CD14-positive monocyte (primary cell): ENCODE measurements around the gene RPL27A. TPM values are rescaled to one million over a fixed set of nuclear protein-coding genes. Genes with fewer than 3 reads are reported as not detected.

ENCODE experiments used
- DNase-seq, 3 donors: peaks; one replicate each; pipeline ENCODE4 v3.0.0-alpha.2; 2011 to 2022
- H2AFZ ChIP-seq: 2 replicates; pipeline ENCODE4 v1.6.0; 2012; ENCODE audit warnings: mild to moderate bottlenecking, low read depth, low read length, inconsistent platforms; ENCODE audit not compliant: insufficient read depth, poor library complexity, severe bottlenecking
- H3K27ac ChIP-seq, 2 donors: 1 replicate in 1 of 2; 2 replicates in 1 of 2; pipeline ENCODE4 v1.5.1; 2012 to 2013; ENCODE audit warnings: low read length in 2 of 2, control low read depth in 1 of 2, inconsistent platforms in 1 of 2, low read depth in 1 of 2, mild to moderate bottlenecking in 1 of 2
- H3K27me3 ChIP-seq, 2 donors: one replicate each; pipeline versions ENCODE4 v1.6.0 to v1.6.1; 2011 to 2013; ENCODE audit warnings: low read length in 2 of 2; ENCODE audit not compliant: control insufficient read depth in 2 of 2, insufficient read depth in 2 of 2
- H3K36me3 ChIP-seq, 2 donors: replicated peaks in 1 of 2; 1 replicate in 1 of 2; 2 replicates in 1 of 2; pipeline versions ENCODE4 v1.5.1 to v1.6.1; 2012 to 2013; ENCODE audit warnings: low read length in 2 of 2, control low read depth in 1 of 2, inconsistent platforms in 1 of 2, mild to moderate bottlenecking in 1 of 2; ENCODE audit not compliant: insufficient read depth in 2 of 2, control insufficient read depth in 1 of 2
- H3K4me1 ChIP-seq, 2 donors: 1 replicate in 1 of 2; 2 replicates in 1 of 2; pipeline versions ENCODE4 v1.5.1 to v1.6.1; 2012 to 2013; ENCODE audit warnings: low read length in 2 of 2, control low read depth in 1 of 2, inconsistent platforms in 1 of 2, mild to moderate bottlenecking in 1 of 2, moderate library complexity in 1 of 2; ENCODE audit not compliant: insufficient read depth in 2 of 2, control insufficient read depth in 1 of 2
- H3K4me2 ChIP-seq: replicated peaks from 2 replicates; pipeline ENCODE3; 2012; ENCODE audit warnings: low read length, moderate library complexity, mild to moderate bottlenecking; ENCODE audit not compliant: poor library complexity, severe bottlenecking; ENCODE audit errors: extremely low read depth
- H3K4me3 ChIP-seq, 3 experiments: fragments of 200-600 bp in 1 of 3; sonication (generic) in 1 of 3; replicated peaks in 1 of 3; 1 replicate in 2 of 3; 2 replicates in 1 of 3; pipeline ENCODE4 v1.5.1; 2011 to 2013; ENCODE audit warnings: low read length in 3 of 3, mild to moderate bottlenecking in 3 of 3, control low read depth in 2 of 3, low read depth in 2 of 3, inconsistent platforms in 1 of 3, moderate library complexity in 1 of 3
- H3K79me2 ChIP-seq: 2 replicates; pipeline ENCODE4 v1.6.0; 2012; ENCODE audit warnings: mild to moderate bottlenecking, control low read depth, inconsistent platforms, low read length, moderate library complexity; ENCODE audit not compliant: insufficient read depth
- H3K9ac ChIP-seq: 2 replicates; pipeline ENCODE4 v1.6.0; 2017; ENCODE audit warnings: low read length, mild to moderate bottlenecking; ENCODE audit not compliant: insufficient read depth, poor library complexity, severe bottlenecking
- H3K9me3 ChIP-seq, 2 donors: replicated peaks in 1 of 2; 1 replicate in 1 of 2; 2 replicates in 1 of 2; pipeline versions ENCODE4 v1.5.1 to v1.6.1; 2012 to 2013; ENCODE audit warnings: low read length in 2 of 2, control low read depth in 1 of 2; ENCODE audit not compliant: control insufficient read depth in 1 of 2, insufficient read depth in 1 of 2
- H4K20me1 ChIP-seq: 2 replicates; pipeline ENCODE4 v1.6.0; 2012; ENCODE audit warnings: mild to moderate bottlenecking, low read length, control low read depth, moderate library complexity; ENCODE audit not compliant: insufficient read depth
- H3K27ac Mint-ChIP-seq, 7 donors: one replicate each; pipeline ENCODE4 v1.8.0; 2020; ENCODE audit warnings: mild to moderate bottlenecking in 7 of 7, mixed read lengths in 7 of 7, moderate library complexity in 6 of 7, inconsistent platforms in 2 of 7
- H3K27me3 Mint-ChIP-seq, 3 donors: one replicate each; pipeline ENCODE4 v1.8.0; 2021 to 2022; ENCODE audit warnings: low read depth in 3 of 3, mild to moderate bottlenecking in 3 of 3, mixed read lengths in 3 of 3, moderate library complexity in 3 of 3, inconsistent platforms in 1 of 3
- H3K36me3 Mint-ChIP-seq, 2 donors: one replicate each; pipeline ENCODE4 v1.8.0; 2020; ENCODE audit warnings: mixed read lengths in 2 of 2, inconsistent platforms in 1 of 2, mild to moderate bottlenecking in 1 of 2
- H3K4me1 Mint-ChIP-seq: one replicate; pipeline ENCODE4 v1.8.0; 2020; ENCODE audit warnings: mild to moderate bottlenecking, mixed read lengths
- H3K4me3 Mint-ChIP-seq, 2 donors: one replicate each; pipeline ENCODE4 v1.8.0; 2020; ENCODE audit warnings: mild to moderate bottlenecking in 2 of 2, mixed read lengths in 2 of 2, moderate library complexity in 1 of 2
- H3K9me3 Mint-ChIP-seq, 7 donors: one replicate each; pipeline ENCODE4 v1.8.0; 2020 to 2022; ENCODE audit warnings: mixed read lengths in 7 of 7, mild to moderate bottlenecking in 6 of 7, moderate library complexity in 6 of 7, inconsistent platforms in 2 of 7
- WGBS: methylation state at CpG from one replicate; pipeline ENCODE4 v1.1.5; 2013; ENCODE audit warnings: missing lambda C conversion rate; ENCODE audit not compliant: insufficient coverage; 5-methylcytosine and 5-hydroxymethylcytosine counted together
- intact Hi-C, 2 donors: fragments of 100-400 bp; cut with micrococcal nuclease; formaldehyde crosslinking; loops; one replicate each; pipeline versions ENCODE4 v1.15.0 to v1.15.1; 2023
- polyA plus RNA-seq, 3 donors: library from polyadenylated mRNA; depleted of rRNA in 1 of 3; unstranded in 2 of 3; stranded (reverse) in 1 of 3; fragments of 300-500 nt in 2 of 3; fragments of >200 nt in 1 of 3; fragmentation: Illumina TruSeq in 2 of 3; gene quantifications; 1 replicate in 2 of 3; 2 replicates in 1 of 3; pipeline ENCODE4 v1.2.3, GENCODE V29; 2012 to 2021
- TF ChIP-seq, protein P1 (sequence below): fragments of 200-600 bp; IDR thresholded peaks from one replicate; pipeline ENCODE4 v1.8.0; 2022; ENCODE audit warnings: antibody characterized with exemption, mild to moderate bottlenecking

Gene RPL27A
- polyA plus RNA-seq, 3 donors, result 572 to 1,233 (median 1,091) TPM

DNA sequence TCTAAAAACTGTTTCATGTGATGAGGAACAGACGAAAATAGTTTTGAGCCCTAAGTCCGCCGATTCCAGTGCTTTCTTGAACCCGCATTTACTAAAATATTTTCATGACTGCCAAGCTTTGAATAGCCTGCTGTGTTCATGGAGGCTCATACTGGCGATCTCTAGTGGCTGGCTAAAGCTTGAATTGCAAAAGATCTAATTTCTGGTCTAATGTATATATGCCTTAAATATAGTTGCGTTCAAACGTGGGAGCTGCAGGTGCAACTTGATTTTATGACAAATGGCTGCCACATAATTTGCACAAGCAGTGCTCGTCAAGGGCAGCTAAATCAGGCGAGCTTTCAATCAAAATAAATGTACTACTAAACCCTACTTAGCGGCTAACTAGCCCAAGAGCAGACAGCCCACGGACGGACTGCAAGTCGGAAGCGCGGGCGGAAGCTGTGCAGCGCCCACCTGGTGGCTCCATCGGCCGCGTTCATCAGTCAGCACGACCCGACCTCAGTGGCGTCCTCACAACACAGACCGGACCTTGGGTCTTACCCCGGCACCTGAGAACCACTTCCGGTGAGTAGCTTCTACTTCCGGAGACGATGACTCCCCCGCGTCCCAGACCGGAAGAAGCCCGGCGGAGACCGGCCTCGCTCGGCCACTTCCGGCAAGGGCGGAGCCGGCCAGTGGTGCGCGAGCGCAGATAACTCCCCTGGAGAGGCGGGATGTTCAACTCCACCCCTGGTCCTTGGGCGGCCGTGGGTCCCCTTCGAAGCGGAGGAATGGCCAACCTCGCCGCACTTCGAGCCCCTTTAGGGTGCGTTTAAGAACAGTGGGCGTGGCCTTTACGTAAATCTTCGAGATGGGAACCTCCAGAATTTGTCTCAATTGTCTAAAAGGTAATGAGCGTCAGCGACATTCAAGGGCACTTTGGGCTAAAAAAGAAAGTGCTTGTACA lies 6.1 kb downstream of the RPL27A start:
- TF ChIP-seq, protein P1, sequence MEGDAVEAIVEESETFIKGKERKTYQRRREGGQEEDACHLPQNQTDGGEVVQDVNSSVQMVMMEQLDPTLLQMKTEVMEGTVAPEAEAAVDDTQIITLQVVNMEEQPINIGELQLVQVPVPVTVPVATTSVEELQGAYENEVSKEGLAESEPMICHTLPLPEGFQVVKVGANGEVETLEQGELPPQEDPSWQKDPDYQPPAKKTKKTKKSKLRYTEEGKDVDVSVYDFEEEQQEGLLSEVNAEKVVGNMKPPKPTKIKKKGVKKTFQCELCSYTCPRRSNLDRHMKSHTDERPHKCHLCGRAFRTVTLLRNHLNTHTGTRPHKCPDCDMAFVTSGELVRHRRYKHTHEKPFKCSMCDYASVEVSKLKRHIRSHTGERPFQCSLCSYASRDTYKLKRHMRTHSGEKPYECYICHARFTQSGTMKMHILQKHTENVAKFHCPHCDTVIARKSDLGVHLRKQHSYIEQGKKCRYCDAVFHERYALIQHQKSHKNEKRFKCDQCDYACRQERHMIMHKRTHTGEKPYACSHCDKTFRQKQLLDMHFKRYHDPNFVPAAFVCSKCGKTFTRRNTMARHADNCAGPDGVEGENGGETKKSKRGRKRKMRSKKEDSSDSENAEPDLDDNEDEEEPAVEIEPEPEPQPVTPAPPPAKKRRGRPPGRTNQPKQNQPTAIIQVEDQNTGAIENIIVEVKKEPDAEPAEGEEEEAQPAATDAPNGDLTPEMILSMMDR, result no peak
- H3K9ac ChIP-seq, result peak overlapping the region; percentile 71
- H3K79me2 ChIP-seq, result peaks cover 27% of the 10 kb centered on the region
- intact Hi-C loops, result loop anchor here (5.0 to 10.0 kb wide), 4 partner anchors 354 to 704 kb away; partner anchors contain the start of genes EIF3F (in 2 of the 2) and TMEM41B (in 1 of the 2)
- H4K20me1 ChIP-seq, result peaks cover 12% of the 10 kb centered on the region
- peaks cover 35 to 36% of the 10 kb centered on the region in 2 donors for H3K36me3 Mint-ChIP-seq
- H2AFZ ChIP-seq, result peak overlapping the region; percentile 77
- H3K9me3 Mint-ChIP-seq, result no peaks in the 10 kb centered on the region
- peak overlapping the region; percentile 69 to 86 for H3K27ac ChIP-seq
- peak; percentile 94 to 96 (median 94) for DNase-seq
- H3K27me3 ChIP-seq, result no peaks in the 10 kb centered on the region
- 4% methylated on average over 52 of the region's 56 CpGs for WGBS
- H3K4me1 Mint-ChIP-seq, result peaks cover 31% of the 10 kb centered on the region
- peaks cover 27 to 35% of the 10 kb centered on the region in 2 donors for H3K36me3 ChIP-seq
- H3K27ac Mint-ChIP-seq, result peak overlapping the region; percentile 92 to 96 (median 95)
- H3K9me3 ChIP-seq, result no peaks in the 10 kb centered on the region
- H3K4me2 ChIP-seq, result peak overlapping the region; percentile 98
- peak overlapping the region; percentile 60 to 85 (median 73) for H3K4me3 ChIP-seq
- peaks cover 22 to 31% of the 10 kb centered on the region in 2 donors for H3K4me1 ChIP-seq
- no peaks in the 10 kb centered on the region for H3K27me3 Mint-ChIP-seq
- H3K4me3 Mint-ChIP-seq, result peak overlapping the region; percentile 96 to 98

DNA sequence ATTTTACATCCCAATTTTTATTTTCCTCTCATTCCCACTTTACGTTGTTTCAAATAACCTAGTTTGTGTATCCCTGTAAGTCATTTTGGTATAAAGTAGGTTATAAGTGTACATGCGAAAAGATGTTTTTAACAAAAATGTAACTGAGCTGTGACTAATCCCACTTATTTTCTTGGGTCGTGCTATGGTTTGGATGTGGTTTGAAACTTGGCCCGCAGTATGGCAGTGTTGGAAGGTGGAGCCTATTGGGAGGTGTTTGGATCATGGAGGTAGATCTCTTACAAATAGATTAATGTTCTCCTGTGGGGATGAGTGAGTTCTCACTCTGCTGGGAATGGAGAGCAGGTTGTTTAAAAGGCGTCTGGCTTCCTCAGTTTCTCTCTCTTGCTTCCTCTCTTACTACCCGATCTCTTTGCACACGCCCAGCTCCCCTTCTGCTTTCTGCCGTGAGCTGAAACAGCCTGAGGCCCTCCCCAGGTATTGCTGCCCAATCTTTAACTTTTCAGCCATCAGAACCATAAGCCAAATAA lies 7.2 kb downstream of the RPL27A start:
- 66% methylated on average over 6 of the region's 8 CpGs for WGBS
- H3K36me3 Mint-ChIP-seq, result peaks cover 26 to 29% of the 10 kb centered on the region in 2 donors
- peak overlapping the region in 1 of 3 experiments; percentile 85 for H3K4me3 ChIP-seq
- TF ChIP-seq, protein P1, result no peak
- no peak overlapping the region for H2AFZ ChIP-seq
- H4K20me1 ChIP-seq, result peaks cover 7% of the 10 kb centered on the region
- peaks cover 16% of the 10 kb centered on the region for H3K79me2 ChIP-seq
- H3K27me3 ChIP-seq, result no peaks in the 10 kb centered on the region
- peak overlapping the region; percentile 98 for H3K4me2 ChIP-seq
- no peaks in the 10 kb centered on the region for H3K9me3 ChIP-seq
- intact Hi-C loops, result loop anchor here (5.0 to 10.0 kb wide), 4 partner anchors 355 to 705 kb away; partner anchors contain the start of genes EIF3F (in 2 of the 2) and TMEM41B (in 1 of the 2)
- H3K4me3 Mint-ChIP-seq, result peak overlapping the region; percentile 96 to 98
- H3K36me3 ChIP-seq, result peaks cover 17 to 24% of the 10 kb centered on the region in 2 donors
- no peak for DNase-seq
- peaks cover 20% of the 10 kb centered on the region for H3K4me1 Mint-ChIP-seq
- no peak overlapping the region for H3K27ac ChIP-seq
- H3K9me3 Mint-ChIP-seq, result no peaks in the 10 kb centered on the region
- no peaks in the 10 kb centered on the region for H3K27me3 Mint-ChIP-seq
- peak overlapping the region in 5 of 7 donors; percentile 9 to 96 (median 52) for H3K27ac Mint-ChIP-seq
- H3K4me1 ChIP-seq, result peaks cover 15 to 22% of the 10 kb centered on the region in 2 donors
- H3K9ac ChIP-seq, result no peak overlapping the region
